NOMO-1 treated with DMSO at 0.1 percent for 48 hours (cell line): ENCODE data around the gene PACS2.
"Not testable (repeated sequence)": the region's sequence is repeated elsewhere in the genome, so short reads cannot be mapped to it uniquely, and the experiment has no call there.

Experiments used
- DNase-seq: peaks from one replicate; lab custom pipeline; 2025; ENCODE audit not compliant: unreplicated experiment; lab: John Stamatoyannopoulos, UW

PACS2 gene

GRCh38 chr14:105348169-105348944 lies 33.8 kb downstream of the PACS2 start:
- DNase-seq = no peak

GRCh38 chr14:105348945-105349699 lies 34.6 kb downstream of the PACS2 start:
- DNase-seq = no peak

- DNase-seq = no peak
These were observed 35.4 kb downstream of the PACS2 start for GRCh38 chr14:105349992-105350391.

GRCh38 chr14:105350450-105351244 lies 36.1 kb downstream of the PACS2 start:
- no peak for DNase-seq

GRCh38 chr14:105351410-105351809 lies 36.9 kb downstream of the PACS2 start:
- no peak for DNase-seq

GRCh38 chr14:105351920-105352851 lies 37.6 kb downstream of the PACS2 start:
- peak; percentile 81 for DNase-seq

- DNase-seq = no peak
These were observed 38.6 kb downstream of the PACS2 start for GRCh38 chr14:105353136-105353535.

GRCh38 chr14:105354541-105354940 lies 40.0 kb downstream of the PACS2 start:
- no peak for DNase-seq

- no peak for DNase-seq
These were observed 40.6 kb downstream of the PACS2 start for GRCh38 chr14:105355049-105355575.

GRCh38 chr14:105355850-105356604 lies 41.5 kb downstream of the PACS2 start:
- DNase-seq = no peak

- DNase-seq = no peak
These were observed 42.4 kb downstream of the PACS2 start for GRCh38 chr14:105356927-105357326.

- no peak for DNase-seq
These were observed 43.1 kb downstream of the PACS2 start for GRCh38 chr14:105357626-105358025.

- DNase-seq = no peak
These were observed 43.7 kb downstream of the PACS2 start for GRCh38 chr14:105358140-105358846.

- no peak for DNase-seq
These were observed 44.4 kb downstream of the PACS2 start for GRCh38 chr14:105358943-105359342.

GRCh38 chr14:105361412-105361811 lies 46.9 kb downstream of the PACS2 start:
- DNase-seq = not testable (repeated sequence)

- DNase-seq = peak; percentile 23
These were observed 49.5 kb downstream of the PACS2 start for GRCh38 chr14:105363847-105364708.

GRCh38 chr14:105365101-105365500 lies 50.6 kb downstream of the PACS2 start:
- no peak for DNase-seq

- DNase-seq = no peak
These were observed 51.1 kb downstream of the PACS2 start for GRCh38 chr14:105365681-105366080.
